HCT116 (cell line): ENCODE results near the gene UNKL. TPM values are rescaled to one million over a fixed set of nuclear protein-coding genes. Genes with fewer than 3 reads are reported as not detected.

ENCODE experiments used
- ATAC-seq: fragments of 200-7000 bp; cut with Tn5 transposase; 2 replicates; pipeline ENCODE4 v1.9.1; 2020; ENCODE audit warnings: mild to moderate bottlenecking, moderate library complexity
- BruUV-seq: library from RNA; stranded (reverse); fragments of 400-500 nt; replicated peaks from 2 replicates; lab custom pipeline; 2021; lab: Mats Ljungman, UMichigan
- CTCF ChIA-PET: fragments of 300-600 bp; sonication (Branson Sonifier 250); formaldehyde crosslinking; loops from one replicate; lab custom pipeline; 2021; ENCODE audit warnings: antibody characterized with exemption; lab: Charles Lee
- POLR2A ChIA-PET: fragments of 300-600, 350-600 bp; sonication (Branson Sonifier 250); formaldehyde crosslinking; loops from one replicate; lab custom pipeline; 2021; ENCODE audit warnings: antibody characterized with exemption; lab: Charles Lee
- RAD21 ChIA-PET, 2 experiments: fragments of 300-600 bp; sonication (Branson Sonifier 250); formaldehyde crosslinking; loops; one replicate each; lab custom pipeline; 2023; ENCODE audit warnings: low total read pairs in 2 of 2; ENCODE audit not compliant: uncharacterized antibody in 2 of 2, unreplicated experiment in 2 of 2, low non-redundant PET in 1 of 2; lab: Charles Lee
- DNase-seq: peaks from one replicate; pipeline ENCODE4 v3.0.0-alpha.2; 2010; ENCODE audit warnings: low read depth, low spot score
- H2AFZ ChIP-seq: fragments of 200-600 bp; shearing (Covaris generic), sonication (generic); 2 replicates; pipeline ENCODE4 v1.6.1; 2017; ENCODE audit warnings: low read depth, mixed run types, mixed read lengths, antibody characterized with exemption, low read length; ENCODE audit not compliant: poor library complexity, severe bottlenecking
- H3K27ac ChIP-seq: 2 replicates; pipeline ENCODE4 v1.5.1; 2012; ENCODE audit warnings: low read depth, low read length
- H3K27me3 ChIP-seq: fragments of 200-600 bp; sonication (generic); 2 replicates; pipeline ENCODE4 v1.6.1; 2016; ENCODE audit warnings: mixed run types, low read length, mixed read lengths; ENCODE audit not compliant: insufficient read depth
- H3K36me3 ChIP-seq, 2 experiments: fragments of 200-500 bp in 1 of 2; fragments of 200-600 bp in 1 of 2; sonication (Bioruptor generic) in 1 of 2; sonication (generic) in 1 of 2; 2 replicates each; pipeline versions ENCODE4 v1.5.1 to v1.6.1; 2014 to 2016; ENCODE audit warnings: low read length in 2 of 2, inconsistent platforms in 1 of 2, mixed read lengths in 1 of 2, mixed run types in 1 of 2; ENCODE audit not compliant: insufficient read depth in 2 of 2, control insufficient read depth in 1 of 2
- H3K4me1 ChIP-seq, 2 experiments: fragments of 200-600 bp in 1 of 2; sonication (generic) in 1 of 2; 2 replicates each; pipeline versions ENCODE4 v1.5.1 to v1.6.1; 2012 to 2017; ENCODE audit warnings: low read length in 2 of 2, inconsistent platforms in 1 of 2, mild to moderate bottlenecking in 1 of 2, mixed read lengths in 1 of 2, mixed run types in 1 of 2, moderate library complexity in 1 of 2; ENCODE audit not compliant: insufficient read depth in 2 of 2, control insufficient read depth in 1 of 2
- H3K4me2 ChIP-seq: fragments of 200-600 bp; sonication (generic); 2 replicates; pipeline ENCODE4 v1.6.1; 2017; ENCODE audit warnings: mixed run types, low read length, mixed read lengths
- H3K4me3 ChIP-seq, 2 experiments: fragments of 200-600 bp in 1 of 2; sonication (generic) in 1 of 2; replicated peaks in 1 of 2; 2 replicates each; pipeline ENCODE4 v1.5.1; 2011 to 2016; ENCODE audit warnings: low read length in 2 of 2, control low read depth in 1 of 2, low read depth in 1 of 2, mild to moderate bottlenecking in 1 of 2, mixed read lengths in 1 of 2, mixed run types in 1 of 2
- H3K79me2 ChIP-seq: fragments of 200-600 bp; sonication (generic); 2 replicates; pipeline ENCODE4 v1.6.1; 2017; ENCODE audit warnings: mild to moderate bottlenecking, mixed run types, low read length, moderate library complexity, mixed read lengths; ENCODE audit not compliant: insufficient read depth
- H3K9ac ChIP-seq: fragments of 200-600 bp; sonication (generic); 2 replicates; pipeline ENCODE4 v1.6.1; 2016; ENCODE audit warnings: low read length, mixed read lengths
- H3K9me2 ChIP-seq: fragments of 200-600 bp; sonication (generic), shearing (Covaris generic); 2 replicates; pipeline ENCODE4 v1.6.1; 2017; ENCODE audit warnings: mixed run types, mild to moderate bottlenecking, moderate library complexity; ENCODE audit not compliant: insufficient read depth
- H3K9me3 ChIP-seq, 2 experiments: fragments of 200-500 bp in 1 of 2; fragments of 200-600 bp in 1 of 2; sonication (Bioruptor generic) in 1 of 2; sonication (generic) in 1 of 2; 2 replicates each; pipeline ENCODE4 v1.6.1; 2014 to 2017; ENCODE audit warnings: low read length in 2 of 2, mixed read lengths in 2 of 2, inconsistent platforms in 1 of 2, low read depth in 1 of 2, mild to moderate bottlenecking in 1 of 2, mixed run types in 1 of 2, moderate library complexity in 1 of 2; ENCODE audit not compliant: control insufficient read depth in 1 of 2, insufficient read depth in 1 of 2
- H4K20me1 ChIP-seq: fragments of 200-600 bp; sonication (generic), shearing (Covaris generic); 2 replicates; pipeline ENCODE4 v1.6.1; 2017; ENCODE audit warnings: mixed run types, mild to moderate bottlenecking, moderate library complexity; ENCODE audit not compliant: insufficient read depth
- EZH2phosphoT487 ChIP-seq: fragments of 200-600 bp; IDR thresholded peaks from 2 replicates; pipeline ENCODE4 v1.6.1; 2018; ENCODE audit warnings: antibody characterized with exemption, borderline replicate concordance
- POLR2AphosphoS5 ChIP-seq: IDR thresholded peaks from 2 replicates; pipeline ENCODE4 v1.6.1; 2011; ENCODE audit warnings: mild to moderate bottlenecking, low read depth, low read length, moderate library complexity
- SIN3A ChIP-seq: IDR thresholded peaks from 2 replicates; pipeline ENCODE4 v1.6.1; 2012; ENCODE audit warnings: low read depth
- YY1 ChIP-seq: IDR thresholded peaks from 2 replicates; pipeline ENCODE4 v1.6.1; 2011; ENCODE audit warnings: low read length, low read depth, moderate library complexity, mild to moderate bottlenecking; ENCODE audit not compliant: insufficient replicate concordance; ENCODE audit errors: extremely low read depth
- ZBTB33 ChIP-seq: IDR thresholded peaks from 2 replicates; pipeline ENCODE4 v1.6.1; 2011; ENCODE audit warnings: mild to moderate bottlenecking, low read length, moderate library complexity; ENCODE audit not compliant: insufficient replicate concordance; ENCODE audit errors: extremely low read depth
- ZFX ChIP-seq: fragments of 450-650 bp; IDR thresholded peaks from 2 replicates; pipeline ENCODE4 v1.6.1; 2017
- ZNF274 ChIP-seq: fragments of 200-500 bp; sonication (Bioruptor generic); IDR thresholded peaks from 2 replicates; pipeline ENCODE4 v1.6.1; 2014; ENCODE audit warnings: mild to moderate bottlenecking, low read depth, low read length, inconsistent platforms
- intact Hi-C: fragments of 100-400 bp; cut with micrococcal nuclease; formaldehyde crosslinking; loops from 2 replicates; pipeline ENCODE4 v1.10.0; 2022
- total RNA-seq: library from RNA; stranded (reverse); gene quantifications from one replicate; pipeline ENCODE4 v1.2.1, GENCODE V29; 2021; ENCODE audit not compliant: unreplicated experiment
- TF ChIP-seq, protein P1 (sequence below), 3 experiments: fragments of 200-600 bp in 1 of 3; sonication (generic) in 1 of 3; IDR thresholded peaks in 2 of 3; conservative IDR thresholded peaks in 1 of 3; 2 replicates each; pipeline ENCODE4 v1.5.1; 2012 to 2017; ENCODE audit warnings: low read depth in 2 of 3, low read length in 2 of 3, antibody characterized with exemption in 1 of 3, borderline replicate concordance in 1 of 3, control low read depth in 1 of 3, mild to moderate bottlenecking in 1 of 3, mixed read lengths in 1 of 3, mixed run types in 1 of 3, moderate library complexity in 1 of 3; ENCODE audit not compliant: insufficient read depth in 1 of 3

Gene UNKL
- total RNA-seq, 1 experiment from 2014 or later = 24.9 TPM

GRCh38 chr16:1324286-1324826 is 90.1 kb downstream of the UNKL start:
- DNase-seq (no peak), ATAC-seq (no peak)
- intact Hi-C loops = no loop called here
- ChIA-PET POLR2A (no interaction called here), CTCF (no interaction called here), RAD21 (no interaction called here)
- no peak overlapping the region for H3K4me3 ChIP-seq
- peaks cover 4% of the 10 kb centered on the region; the same call in 1 of the 2 replicates for H4K20me1 ChIP-seq
- H3K36me3 ChIP-seq = peaks cover 19 to 27% of the 10 kb centered on the region in 2 experiments; a peak in 3 of 4 replicates
- no peaks in the 10 kb centered on the region for H3K27me3 ChIP-seq
- no peaks in the 10 kb centered on the region for H3K9me2 ChIP-seq
- no peak overlapping the region for H3K9ac ChIP-seq
- H3K27ac ChIP-seq = no peak overlapping the region
- TF ChIP-seq, protein P1, sequence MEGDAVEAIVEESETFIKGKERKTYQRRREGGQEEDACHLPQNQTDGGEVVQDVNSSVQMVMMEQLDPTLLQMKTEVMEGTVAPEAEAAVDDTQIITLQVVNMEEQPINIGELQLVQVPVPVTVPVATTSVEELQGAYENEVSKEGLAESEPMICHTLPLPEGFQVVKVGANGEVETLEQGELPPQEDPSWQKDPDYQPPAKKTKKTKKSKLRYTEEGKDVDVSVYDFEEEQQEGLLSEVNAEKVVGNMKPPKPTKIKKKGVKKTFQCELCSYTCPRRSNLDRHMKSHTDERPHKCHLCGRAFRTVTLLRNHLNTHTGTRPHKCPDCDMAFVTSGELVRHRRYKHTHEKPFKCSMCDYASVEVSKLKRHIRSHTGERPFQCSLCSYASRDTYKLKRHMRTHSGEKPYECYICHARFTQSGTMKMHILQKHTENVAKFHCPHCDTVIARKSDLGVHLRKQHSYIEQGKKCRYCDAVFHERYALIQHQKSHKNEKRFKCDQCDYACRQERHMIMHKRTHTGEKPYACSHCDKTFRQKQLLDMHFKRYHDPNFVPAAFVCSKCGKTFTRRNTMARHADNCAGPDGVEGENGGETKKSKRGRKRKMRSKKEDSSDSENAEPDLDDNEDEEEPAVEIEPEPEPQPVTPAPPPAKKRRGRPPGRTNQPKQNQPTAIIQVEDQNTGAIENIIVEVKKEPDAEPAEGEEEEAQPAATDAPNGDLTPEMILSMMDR (IDR thresholded peaks at IDR 0.05 in 2 of 3, conservative IDR thresholded peaks at IDR 0.05 in 1 of 3; ENCODE audit: borderline replicate concordance in 1 of 3, insufficient read depth in 1 of 3, low read depth in 2 of 3, low read length in 2 of 3) = no peak
- TF ChIP-seq SIN3A = no peak
- TF ChIP-seq EZH2phosphoT487 = no peak
- no peak for TF ChIP-seq ZNF274
- no peak for TF ChIP-seq ZFX
- no peak for TF ChIP-seq YY1
- TF ChIP-seq POLR2AphosphoS5 = no peak
- no peak for TF ChIP-seq ZBTB33
- H3K9me3 ChIP-seq = no peaks in the 10 kb centered on the region
- H3K79me2 ChIP-seq = peaks cover 10% of the 10 kb centered on the region
- BruUV-seq = no TSS peak
- no peak overlapping the region for H3K4me2 ChIP-seq
- H2AFZ ChIP-seq = no peak overlapping the region
- H3K4me1 ChIP-seq = no peaks in the 10 kb centered on the region
